HG03175 (cell line): ENCODE results near the gene CELA2B.

Source experiments
- ATAC-seq: cut with Tn5 transposase; IDR thresholded peaks from one replicate; pipeline ENCODE4 v1.9.1; 2021; ENCODE audit warnings: mild to moderate bottlenecking, moderate library complexity; ENCODE audit not compliant: unreplicated experiment

CELA2B gene

GRCh38 chr1:15524021-15524282 is 48.0 kb downstream of the CELA2B start, which contains the start of gene CASP9:
CASP9 (minus strand) TSS chr1:15524215; CDS start chr1:15524200, 15 bp downstream.
- ATAC-seq, result no peak

- ATAC-seq, result peak; percentile 47
These were observed 48.6 kb downstream of the CELA2B start for GRCh38 chr1:15524283-15525049.

- ATAC-seq, result peak; percentile 40
These were observed 49.4 kb downstream of the CELA2B start for GRCh38 chr1:15525050-15526020.

- no peak for ATAC-seq
These were observed 50.2 kb downstream of the CELA2B start for GRCh38 chr1:15526021-15526489.

- peak; percentile 58 for ATAC-seq
These were observed 50.8 kb downstream of the CELA2B start, which contains the start of gene DNAJC16 for GRCh38 chr1:15526490-15527339. DNAJC16 (plus strand) TSS chr1:15526848; CDS start chr1:15529106, 2,258 bp downstream.

- no peak for ATAC-seq
These were observed 55.1 kb downstream of the CELA2B start for GRCh38 chr1:15531003-15531402.

GRCh38 chr1:15531682-15532081 is 55.8 kb downstream of the CELA2B start:
- ATAC-seq, result no peak

GRCh38 chr1:15538771-15539170 is 62.9 kb downstream of the CELA2B start:
- ATAC-seq, result no peak

GRCh38 chr1:15540186-15540585 is 64.3 kb downstream of the CELA2B start:
- no peak for ATAC-seq
